Measurements from ENCODE around the gene CHD8.

Gene CHD8

DNA sequence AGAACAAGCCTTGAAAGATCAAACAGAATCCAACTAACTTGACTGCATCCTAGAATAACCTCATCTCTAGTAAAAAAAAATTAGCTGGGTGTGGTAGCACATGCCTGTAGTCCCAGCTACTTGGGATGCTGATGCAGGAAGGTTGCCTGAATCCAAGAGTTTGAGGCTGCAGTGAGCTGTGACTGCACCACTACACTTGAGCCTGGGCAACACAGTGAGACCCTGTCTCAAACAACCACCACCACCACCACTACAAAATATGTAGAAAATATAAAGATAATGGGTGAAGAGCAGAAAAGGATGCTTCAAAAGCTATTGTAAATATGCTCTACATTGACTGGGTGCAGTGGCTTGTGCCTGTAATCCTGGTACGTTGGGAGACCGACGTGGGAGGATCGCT lies 99.4 kb downstream of the CHD8 start:
- no peak for DNase-seq

GRCh38 chr14:21352587-21352986 lies 103.3 kb downstream of the CHD8 start:
- DNase-seq = no peak

DNA sequence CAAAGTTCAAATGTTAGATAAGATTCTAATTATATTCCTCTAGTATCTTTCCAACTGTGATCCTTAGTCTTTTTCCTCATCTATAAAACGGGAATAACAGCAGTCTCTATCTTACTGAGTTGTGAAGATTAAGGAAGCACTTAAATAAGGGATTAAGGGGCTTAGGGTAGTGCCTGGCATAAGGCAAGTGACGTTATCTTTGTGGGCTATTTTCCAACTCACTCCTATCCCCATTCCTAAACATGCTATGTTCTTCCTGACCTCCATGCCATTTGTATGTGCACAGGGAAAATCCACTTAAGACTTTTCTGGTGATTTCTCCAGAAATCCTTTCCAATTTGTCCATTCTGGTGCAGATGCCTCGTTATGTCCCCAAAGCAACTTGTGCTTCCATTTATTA lies 105.4 kb downstream of the CHD8 start:
- no peak for DNase-seq

DNA sequence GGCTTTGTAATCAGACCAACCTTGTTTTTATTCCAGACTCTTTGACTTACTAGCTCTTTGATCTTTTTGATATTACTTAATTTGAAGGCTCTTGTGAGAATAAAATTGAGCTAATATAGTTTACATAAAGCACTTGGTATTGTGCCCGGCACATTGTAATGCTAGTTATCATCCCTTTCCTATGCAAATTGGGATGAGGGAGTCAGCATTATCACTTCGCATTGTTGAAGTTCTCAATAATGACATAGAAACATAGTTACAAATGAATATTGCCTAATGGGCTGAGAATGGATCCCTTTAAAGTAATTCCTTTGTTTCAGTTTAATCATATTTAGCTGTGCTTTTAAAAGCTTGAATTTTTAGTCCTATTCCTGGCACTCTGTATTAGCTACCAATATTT lies 108.7 kb downstream of the CHD8 start:
- DNase-seq = no peak

DNA sequence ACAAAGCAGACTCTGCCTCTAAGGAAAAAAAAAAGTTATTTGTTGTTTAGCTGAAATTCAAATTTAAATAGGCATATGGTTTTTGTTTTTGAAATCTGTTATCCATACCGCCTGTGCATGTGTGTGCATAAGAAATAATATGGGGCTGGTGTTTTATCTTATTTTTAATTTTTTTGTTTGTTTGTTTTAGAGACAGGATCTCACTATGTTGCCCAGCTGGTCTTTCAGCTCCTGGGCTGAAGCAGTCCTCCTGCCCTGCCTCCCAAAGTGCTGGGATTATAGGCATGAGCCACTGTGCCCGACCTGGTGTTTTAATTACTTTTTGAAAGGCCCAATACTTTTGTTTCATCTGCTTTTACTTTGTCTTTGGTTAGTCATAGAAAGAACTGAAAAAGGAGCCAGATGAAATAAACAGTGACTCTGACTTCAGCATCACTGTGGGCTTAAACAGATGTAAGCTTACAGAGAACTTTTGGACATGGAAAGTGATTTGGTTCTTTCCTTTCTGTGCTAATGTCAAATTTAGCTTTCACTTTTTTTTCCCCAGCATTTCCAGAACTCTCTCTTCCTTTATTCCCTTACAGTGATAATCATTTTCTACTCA lies 109.3 kb downstream of the CHD8 start:
- no peak for DNase-seq

DNA sequence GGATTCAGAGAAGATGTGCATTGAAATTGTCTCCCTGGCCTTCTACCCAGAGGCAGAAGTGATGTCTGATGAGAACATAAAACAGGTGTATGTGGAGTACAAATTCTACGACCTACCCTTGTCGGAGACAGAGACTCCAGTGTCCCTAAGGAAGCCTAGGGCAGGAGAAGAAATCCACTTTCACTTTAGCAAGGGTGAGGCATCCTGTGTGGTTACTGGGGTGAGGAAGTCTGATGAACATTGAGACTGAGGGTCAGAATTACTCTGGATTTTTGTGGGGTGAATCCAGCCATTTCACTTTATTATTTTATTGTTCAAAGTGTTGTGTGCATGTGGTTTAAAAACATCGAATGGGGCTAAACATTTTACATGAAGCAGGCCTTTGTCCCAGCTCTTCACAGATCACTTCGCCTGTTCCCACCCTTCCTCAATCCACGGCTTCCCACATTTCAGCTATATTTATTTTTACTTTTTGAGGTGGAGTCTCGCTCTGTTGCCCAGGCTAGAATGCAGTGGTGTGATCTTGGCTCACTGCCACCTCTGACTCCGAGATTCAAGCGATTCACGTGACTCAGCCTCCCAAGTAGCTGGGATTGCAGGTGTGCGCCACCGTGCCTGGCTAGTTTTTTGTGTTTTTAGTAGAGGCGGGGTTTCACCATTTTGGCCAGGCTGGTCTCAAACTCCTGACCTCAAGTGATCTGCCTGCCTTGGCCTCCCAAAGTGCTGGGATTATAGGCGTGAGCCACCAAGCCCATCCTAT lies 112.7 kb downstream of the CHD8 start:
- DNase-seq = no peak
